ENCODE data around the gene NAXE.
"Not testable (repeated sequence)": the region's sequence is repeated elsewhere in the genome, so short reads cannot be mapped to it uniquely, and the experiment has no call there.

NAXE gene

DNA sequence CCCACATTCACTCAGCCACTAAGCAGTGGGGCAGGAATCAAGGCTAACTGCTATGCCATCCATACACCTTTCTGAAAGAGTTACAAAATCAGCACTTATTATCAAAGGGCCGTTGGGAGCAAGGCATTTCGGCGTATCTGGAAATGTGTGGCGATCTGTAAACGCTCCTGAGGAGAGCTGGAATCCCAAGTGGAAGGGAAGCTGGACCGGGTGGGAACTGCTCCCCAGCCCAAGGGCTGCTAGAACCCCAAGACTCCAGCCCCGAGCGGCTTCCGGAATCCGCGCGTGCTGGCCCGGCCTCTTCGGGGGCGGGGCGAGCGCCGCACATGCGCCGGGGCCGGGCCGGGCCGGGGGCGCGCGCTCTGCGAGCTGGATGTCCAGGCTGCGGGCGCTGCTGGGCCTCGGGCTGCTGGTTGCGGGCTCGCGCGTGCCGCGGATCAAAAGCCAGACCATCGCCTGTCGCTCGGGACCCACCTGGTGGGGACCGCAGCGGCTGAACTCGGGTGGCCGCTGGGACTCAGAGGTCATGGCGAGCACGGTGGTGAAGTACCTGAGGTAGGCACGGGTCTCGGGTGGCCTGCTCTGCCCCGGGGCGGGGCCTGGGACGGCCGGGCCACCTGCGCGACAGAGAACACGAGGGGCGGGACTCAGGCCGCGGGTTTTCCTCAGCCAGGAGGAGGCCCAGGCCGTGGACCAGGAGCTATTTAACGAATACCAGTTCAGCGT, at the start of gene NAXE:
TSS of gene NAXE (plus strand) at position 345 of the 726 bp plus-strand sequence. CDS start at position 374, 29 bp downstream.
- peak; percentile 72 for DNase-seq

GRCh38 chr1:156543066-156543465, 48.5 kb upstream of the NAXE start:
- no peak for DNase-seq

- DNase-seq, result no peak
Measured at GRCh38 chr1:156544592-156545102, 46.9 kb upstream of the NAXE start.

DNA sequence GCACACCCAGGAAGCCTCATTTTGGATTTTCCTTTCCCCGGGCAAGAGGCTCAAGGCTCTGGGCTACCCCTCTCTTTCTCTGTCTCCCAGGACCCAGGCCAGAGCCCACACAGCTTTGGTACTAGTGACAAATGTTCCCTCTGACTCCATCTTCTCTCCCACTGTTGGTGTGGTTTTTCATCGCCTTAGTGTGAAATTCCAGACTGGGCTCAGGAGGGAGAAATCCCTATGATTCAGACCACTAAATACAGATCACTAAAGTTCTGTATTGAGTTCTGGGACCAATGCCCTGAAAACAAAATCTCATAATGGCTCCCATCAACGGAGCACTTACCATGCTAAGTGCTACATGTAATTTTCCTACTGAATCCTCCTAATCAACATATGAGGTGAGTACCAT, 45.3 kb upstream of the NAXE start:
- no peak for DNase-seq

GRCh38 chr1:156547434-156547833, 44.1 kb upstream of the NAXE start:
- no peak for DNase-seq

- no peak for DNase-seq
Measured at GRCh38 chr1:156547982-156548381, 43.6 kb upstream of the NAXE start.

- DNase-seq, result no peak
Measured at GRCh38 chr1:156549390-156549789, 42.2 kb upstream of the NAXE start.

DNA sequence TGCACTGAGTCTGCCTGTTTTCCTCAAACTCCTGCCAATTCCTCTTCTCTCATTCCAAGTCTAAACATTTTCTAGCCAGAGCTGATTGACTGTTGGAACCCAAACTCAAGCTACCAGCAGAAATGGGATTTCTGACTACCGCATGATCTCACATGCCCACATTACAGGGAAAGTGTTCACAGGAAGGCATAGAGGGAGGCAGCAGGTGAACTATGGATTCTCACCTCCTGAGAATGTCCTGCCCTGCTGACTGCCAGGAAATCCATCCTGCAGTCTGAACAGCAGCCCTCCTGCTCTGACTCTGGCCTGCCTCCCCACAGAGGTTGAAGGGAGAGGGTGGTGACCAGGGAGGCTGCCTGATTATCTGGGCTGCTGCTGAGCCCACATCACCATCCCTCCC, 41.7 kb upstream of the NAXE start:
- DNase-seq, result no peak

- no peak for DNase-seq
Measured at GRCh38 chr1:156550346-156550745, 41.2 kb upstream of the NAXE start.

DNA sequence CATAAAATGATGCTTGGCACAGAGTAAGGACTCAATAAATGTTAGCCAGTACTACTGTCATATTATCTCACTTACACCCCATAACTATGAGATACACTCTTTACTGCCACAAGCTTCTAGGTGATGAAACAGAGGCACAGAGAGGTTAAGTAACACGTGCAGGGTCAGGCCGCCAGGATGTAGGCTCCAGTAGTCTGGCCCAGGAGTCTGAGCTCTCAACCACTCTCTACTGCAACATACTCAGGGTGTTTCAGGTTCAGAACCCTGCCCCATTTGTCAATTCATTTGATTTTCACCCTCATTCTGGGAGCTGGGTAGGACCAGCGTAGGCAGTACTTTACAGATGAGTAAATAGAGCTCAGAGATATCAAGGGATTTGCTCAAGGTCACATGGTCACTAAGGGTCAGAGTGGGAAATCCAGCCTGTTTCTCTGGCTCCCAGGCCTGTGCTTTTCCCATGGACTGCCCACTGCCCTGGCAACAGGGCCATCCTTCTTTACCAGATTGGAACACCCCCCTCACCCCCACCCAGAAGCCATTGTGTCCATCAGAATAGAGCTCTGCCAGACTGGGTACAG, 40.4 kb upstream of the NAXE start:
- no peak for DNase-seq

- peak; percentile 12 for DNase-seq
Measured at GRCh38 chr1:156551869-156552268, 39.7 kb upstream of the NAXE start.

DNA sequence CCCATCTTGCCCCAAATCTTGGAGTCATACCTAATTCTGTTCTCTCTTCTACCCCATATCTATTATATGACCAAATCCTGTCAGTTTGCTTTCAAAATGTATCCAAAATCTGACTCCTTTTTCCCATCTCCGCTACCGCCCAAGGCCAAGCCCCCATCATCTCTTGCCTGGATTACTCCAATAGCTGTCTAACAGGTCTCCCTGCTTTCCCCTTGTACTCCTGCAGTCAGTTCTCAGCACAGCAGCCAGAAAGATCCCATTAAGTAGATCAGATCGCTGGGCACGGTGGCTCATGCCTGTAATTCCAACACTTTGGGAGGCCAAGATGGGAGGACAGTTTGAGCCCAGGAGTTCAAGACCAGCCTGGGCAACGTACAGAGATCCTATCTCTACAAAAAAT, 39.1 kb upstream of the NAXE start:
- DNase-seq, result no peak

GRCh38 chr1:156552937-156553336, 38.6 kb upstream of the NAXE start:
- DNase-seq, result not testable (repeated sequence)

DNA sequence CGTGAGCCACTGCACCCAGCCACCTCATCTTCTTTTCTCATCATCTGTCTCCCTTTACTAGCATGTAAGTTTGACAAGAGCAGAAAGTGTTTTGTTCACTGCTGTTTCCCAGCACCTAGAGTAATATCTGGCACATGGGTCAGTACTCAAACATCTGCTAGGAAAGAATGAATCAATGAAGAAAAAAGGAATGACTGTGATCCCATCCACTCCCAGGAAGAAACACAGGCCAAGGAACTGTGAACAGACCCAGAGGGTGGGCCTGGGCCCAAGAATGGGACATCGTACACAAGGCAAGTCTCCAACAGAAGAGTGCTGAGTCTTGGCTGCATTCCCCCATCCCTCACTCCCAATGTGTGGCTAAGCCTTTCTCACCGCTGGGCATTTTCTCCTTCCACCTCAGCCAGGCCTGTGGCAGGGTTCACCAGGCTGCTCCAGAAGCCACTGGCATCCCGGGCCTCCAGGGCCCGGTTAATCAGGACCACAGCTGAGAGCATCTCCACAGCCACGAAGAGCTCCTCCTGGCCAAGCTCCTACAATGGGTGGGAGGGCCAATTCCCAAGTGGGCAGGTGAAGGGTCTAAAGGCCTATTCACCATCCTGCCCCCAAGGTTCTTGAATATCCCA, 37.6 kb upstream of the NAXE start:
- DNase-seq, result no peak

DNA sequence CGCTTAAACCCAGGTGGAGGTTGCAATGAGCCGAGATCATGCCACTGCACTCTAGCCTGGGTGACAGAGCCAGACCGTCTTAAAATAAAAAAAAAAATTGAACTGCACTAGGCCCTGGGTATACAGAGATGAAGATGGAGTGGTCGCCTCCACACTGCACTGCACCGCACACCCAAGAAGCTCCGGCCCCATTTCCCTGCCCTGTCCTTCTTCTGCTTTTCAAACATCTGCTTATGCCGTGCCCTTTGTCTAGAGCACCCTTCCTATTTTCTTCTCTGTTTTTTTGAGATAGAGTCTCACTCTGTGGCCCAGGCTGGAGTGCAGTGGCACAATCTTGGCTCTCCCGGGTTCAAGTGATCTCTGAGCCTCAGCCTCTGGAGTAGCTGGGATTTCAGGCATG, 36.6 kb upstream of the NAXE start:
- DNase-seq, result no peak

GRCh38 chr1:156555715-156556114, 35.9 kb upstream of the NAXE start:
- DNase-seq, result no peak

DNA sequence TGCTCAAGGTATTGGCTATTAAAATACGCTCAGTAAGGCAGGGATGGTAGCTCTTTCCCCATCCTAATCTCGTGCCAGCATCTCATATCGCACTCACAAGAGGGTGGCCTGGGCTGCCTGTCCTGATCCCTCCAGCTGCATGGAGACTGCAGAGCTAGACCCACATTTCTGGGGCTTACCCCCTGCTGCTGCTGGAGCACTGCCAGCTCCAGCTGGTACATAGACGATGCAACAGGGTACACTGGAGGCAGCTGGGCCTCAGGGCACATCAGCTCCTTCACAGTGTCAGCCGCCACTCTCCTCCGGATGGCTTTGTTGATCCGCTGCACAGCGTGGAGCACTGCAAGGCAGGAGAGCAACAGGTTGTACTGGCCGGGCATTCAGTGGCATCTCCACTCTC, 35.2 kb upstream of the NAXE start:
- DNase-seq, result no peak

GRCh38 chr1:156559086-156559796, 32.3 kb upstream of the NAXE start:
- no peak for DNase-seq

- DNase-seq, result no peak
Measured at GRCh38 chr1:156559797-156560385, 31.7 kb upstream of the NAXE start.

GRCh38 chr1:156560585-156561163, 30.9 kb upstream of the NAXE start:
- no peak for DNase-seq

DNA sequence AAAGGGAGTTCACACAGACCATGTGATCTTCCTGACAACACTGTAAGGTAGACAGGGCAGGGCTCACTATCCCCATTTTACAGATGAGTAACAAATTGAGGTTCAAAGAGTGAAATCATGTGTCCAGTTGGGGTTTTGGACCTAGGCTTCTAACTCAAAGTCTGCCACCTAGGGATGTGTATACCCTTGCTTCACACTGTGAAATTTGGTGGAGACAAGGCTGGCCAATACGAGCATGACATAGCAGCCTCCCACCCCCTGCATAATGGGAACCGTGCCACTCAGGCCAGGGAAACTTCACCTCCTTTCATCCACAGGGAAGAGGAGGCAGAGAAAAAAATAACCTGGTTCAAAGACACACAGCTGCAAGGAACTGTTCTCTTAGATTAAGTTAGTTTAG, 26.1 kb upstream of the NAXE start:
- no peak for DNase-seq

DNA sequence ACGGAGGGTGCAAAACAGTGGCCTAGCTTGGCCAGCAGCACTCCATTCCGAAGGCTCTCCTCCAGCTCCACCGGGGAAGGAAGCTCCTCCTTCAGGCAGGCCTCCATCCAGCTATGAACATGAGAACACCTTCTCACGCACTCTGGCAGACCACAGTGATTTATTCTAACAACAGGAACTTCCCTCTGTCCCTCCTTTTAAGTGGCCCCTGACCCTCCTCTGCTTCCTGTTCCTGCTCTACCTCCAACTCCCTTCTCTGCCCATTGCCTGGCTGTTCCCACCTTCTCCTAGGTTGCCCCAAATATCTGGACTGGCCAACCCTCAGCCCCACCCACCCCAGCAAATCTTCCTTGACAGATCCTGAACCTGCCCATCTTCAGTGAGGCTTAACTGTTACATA, 25.1 kb upstream of the NAXE start:
- no peak for DNase-seq
